IMR-90 (cell line): ENCODE results near the gene TRAF7. TPM values are rescaled to one million over a fixed set of nuclear protein-coding genes. Genes with fewer than 3 reads are reported as not detected.
A peak's percentile ranks its signal among the peaks of the same experiment; 100 is the strongest.
"Not testable (repeated sequence)": the region's sequence is repeated elsewhere in the genome, so short reads cannot be mapped to it uniquely, and the experiment has no call there.

Source experiments
- ATAC-seq: fragments of 200-7000 bp; cut with Tn5 transposase; 2 replicates; pipeline ENCODE4 v1.9.1; 2020; ENCODE audit warnings: low read depth, mild to moderate bottlenecking, moderate library complexity
- BruUV-seq: library from RNA; stranded (reverse); fragments of 400-500 nt; replicated peaks from 2 replicates; lab custom pipeline; 2021; lab: Mats Ljungman, UMichigan
- CTCF ChIA-PET: fragments of 300-600 bp; formaldehyde crosslinking; extraction: SDS; loops from one replicate; lab custom pipeline; 2021; ENCODE audit warnings: antibody characterized with exemption; lab: Yijun Ruan, JAX
- POLR2A ChIA-PET: fragments of 300-600 bp; sonication (Branson Sonifier 250); formaldehyde crosslinking; loops from one replicate; lab custom pipeline; 2022; ENCODE audit warnings: antibody characterized with exemption; ENCODE audit not compliant: unreplicated experiment; lab: Charles Lee
- DNase-seq: peaks from one replicate; pipeline ENCODE4 v3.0.0; 2013
- H2AFZ ChIP-seq: replicated peaks from 2 replicates; pipeline ENCODE3; 2013; ENCODE audit warnings: low read length, mild to moderate bottlenecking; ENCODE audit not compliant: poor library complexity
- H2AK5ac ChIP-seq: 2 replicates; pipeline ENCODE4 v1.6.1; 2013; ENCODE audit warnings: low read depth, low read length, inconsistent platforms
- H2AK9ac ChIP-seq: replicated peaks from 2 replicates; pipeline ENCODE3; 2013; ENCODE audit warnings: mild to moderate bottlenecking, low read depth, low read length, moderate library complexity; ENCODE audit not compliant: poor library complexity
- H2BK120ac ChIP-seq: 2 replicates; pipeline ENCODE4 v1.6.1; 2013; ENCODE audit warnings: low read depth, low read length, inconsistent platforms
- H2BK15ac ChIP-seq: 3 replicates; pipeline ENCODE4 v1.6.1; 2013; ENCODE audit warnings: low read depth, low read length, inconsistent platforms
- H2BK20ac ChIP-seq: 2 replicates; pipeline ENCODE4 v1.6.1; 2013; ENCODE audit warnings: low read depth, mild to moderate bottlenecking, inconsistent platforms, low read length, moderate library complexity
- H2BK5ac ChIP-seq: 2 replicates; pipeline ENCODE4 v1.6.1; 2013; ENCODE audit warnings: mild to moderate bottlenecking, low read depth, low read length, inconsistent platforms; ENCODE audit not compliant: poor library complexity, severe bottlenecking
- H3K14ac ChIP-seq: replicated peaks from 2 replicates; pipeline ENCODE4 v1.6.1; 2013; ENCODE audit warnings: low read depth, low read length, inconsistent platforms
- H3K18ac ChIP-seq: 2 replicates; pipeline ENCODE4 v1.6.1; 2013; ENCODE audit warnings: low read depth, low read length, control low read depth
- H3K23ac ChIP-seq: 2 replicates; pipeline ENCODE4 v1.6.1; 2013; ENCODE audit warnings: low read depth, low read length, inconsistent platforms
- H3K27ac ChIP-seq: 2 replicates; pipeline ENCODE4 v1.5.1; 2013; ENCODE audit warnings: mild to moderate bottlenecking, control low read depth, low read length; ENCODE audit not compliant: insufficient read depth
- H3K27me3 ChIP-seq: 2 replicates; pipeline ENCODE4 v1.6.1; 2013; ENCODE audit warnings: low read length; ENCODE audit not compliant: control insufficient read depth, insufficient read depth
- H3K36me3 ChIP-seq: 2 replicates; pipeline ENCODE4 v1.6.1; 2013; ENCODE audit warnings: low read length, mixed read lengths; ENCODE audit not compliant: control insufficient read depth, insufficient read depth
- H3K4ac ChIP-seq: 2 replicates; pipeline ENCODE4 v1.6.1; 2013; ENCODE audit warnings: low read depth, low read length, inconsistent platforms
- H3K4me1 ChIP-seq: 2 replicates; pipeline ENCODE4 v1.6.1; 2013; ENCODE audit warnings: low read length, mixed read lengths; ENCODE audit not compliant: control insufficient read depth, insufficient read depth
- H3K4me2 ChIP-seq: 2 replicates; pipeline ENCODE4 v1.6.1; 2013; ENCODE audit warnings: low read depth, mild to moderate bottlenecking, control low read depth, low read length, moderate library complexity
- H3K4me3 ChIP-seq: 2 replicates; pipeline ENCODE4 v1.5.1; 2013; ENCODE audit warnings: low read depth, mild to moderate bottlenecking, control low read depth, low read length, moderate library complexity; ENCODE audit not compliant: insufficient read depth
- H3K56ac ChIP-seq: 2 replicates; pipeline ENCODE4 v1.6.1; 2013; ENCODE audit warnings: low read length, inconsistent platforms; ENCODE audit not compliant: insufficient read depth; ENCODE audit errors: extremely low read depth
- H3K79me1 ChIP-seq, 2 experiments: 2 replicates each; pipeline ENCODE4 v1.6.1; 2013; ENCODE audit warnings: low read length in 2 of 2, inconsistent platforms in 1 of 2, low read depth in 1 of 2
- H3K9ac ChIP-seq: 2 replicates; pipeline ENCODE4 v1.6.1; 2013; ENCODE audit warnings: low read depth, low read length, control low read depth
- H3K9me1 ChIP-seq: 2 replicates; pipeline ENCODE4 v1.6.1; 2013; ENCODE audit warnings: low read length, inconsistent platforms; ENCODE audit not compliant: insufficient read depth
- H3K9me3 ChIP-seq: 2 replicates; pipeline ENCODE4 v1.6.1; 2013; ENCODE audit warnings: low read length; ENCODE audit not compliant: control insufficient read depth, insufficient read depth
- H4K20me1 ChIP-seq: 2 replicates; pipeline ENCODE4 v1.6.1; 2013; ENCODE audit warnings: low read length, inconsistent platforms; ENCODE audit not compliant: insufficient read depth
- H4K5ac ChIP-seq: 2 replicates; pipeline ENCODE4 v1.6.1; 2013; ENCODE audit warnings: mild to moderate bottlenecking, low read depth, low read length, control low read depth
- H4K8ac ChIP-seq, 2 experiments: 2 replicates each; pipeline ENCODE4 v1.6.1; 2013; ENCODE audit warnings: low read depth in 2 of 2, low read length in 2 of 2, control low read depth in 1 of 2, inconsistent platforms in 1 of 2
- H4K91ac ChIP-seq: 2 replicates; pipeline ENCODE4 v1.6.1; 2013; ENCODE audit warnings: low read depth, low read length, inconsistent platforms; ENCODE audit not compliant: insufficient read depth
- MXI1 ChIP-seq: IDR thresholded peaks from 2 replicates; pipeline ENCODE4 v1.6.1; 2012; ENCODE audit warnings: low read depth, mild to moderate bottlenecking, low read length, moderate library complexity, borderline replicate concordance
- WGBS, 2 experiments: methylation state at CpG; one replicate each; pipeline versions ENCODE4 v1.1.5 to v1.1.7; 2013; ENCODE audit warnings: missing lambda C conversion rate in 2 of 2; ENCODE audit not compliant: insufficient read length in 1 of 2; ENCODE audit errors: extremely low coverage in 2 of 2; 5-methylcytosine and 5-hydroxymethylcytosine counted together
- dilution Hi-C: fragments of 300-500 bp; cut with HindIII; formaldehyde crosslinking; loops from one replicate; pipeline ENCODE4 v1.14.3; 2018; ENCODE audit warnings: low sequenced_read_pairs; ENCODE audit not compliant: unreplicated experiment
- in situ Hi-C: fragments of 300-500 bp; cut with MboI; formaldehyde crosslinking; loops from 3 replicates; pipeline ENCODE4 v1.14.3; 2019; ENCODE audit warnings: low sequenced_read_pairs, inconsistent platforms, mixed read lengths
- intact Hi-C: fragments of 100-400 bp; cut with micrococcal nuclease; formaldehyde crosslinking; loops from 2 replicates; pipeline ENCODE4 v1.10.0; 2022
- polyA plus RNA-seq, 3 experiments: library from polyadenylated mRNA; depleted of rRNA; stranded (reverse); fragments of >200 nt; gene quantifications; 2 replicates each; pipeline ENCODE4 v1.2.3, GENCODE V29; 2012; ENCODE audit warnings: low replicate concordance in 1 of 3
- total RNA-seq: library from RNA; depleted of rRNA; stranded (reverse); fragments of >200 nt; gene quantifications from 2 replicates; pipeline ENCODE4 v1.2.3, GENCODE V29; 2012

TRAF7 gene
- total and polyA plus RNA-seq, 2 of the 4 experiments (the other 2 are of a cell fraction): 29.6 to 52.6 TPM

- H3K9me3 ChIP-seq, dilution Hi-C loops, BruUV-seq, H2BK20ac ChIP-seq, intact Hi-C loops, H3K4me2 ChIP-seq, H3K27me3 ChIP-seq, H2AFZ ChIP-seq, H3K4me3 ChIP-seq, H2BK15ac ChIP-seq, H2AK9ac ChIP-seq, H3K9me1 ChIP-seq, in situ Hi-C loops, CTCF ChIA-PET, H3K36me3 ChIP-seq: not testable (repeated sequence)
- peaks cover 34% of the 10 kb centered on the region for H3K4me1 ChIP-seq
- peak overlapping the region; percentile 56; the same call in 1 of the 2 replicates for H3K23ac ChIP-seq
- H3K14ac ChIP-seq: peak overlapping the region; percentile 19; the same call in 1 of the 2 replicates
- DNase-seq: peak; percentile 28
- peak overlapping the region; percentile 93 for H2AK5ac ChIP-seq
- POLR2A ChIA-PET: interaction anchor here (0.7 kb wide), 1 partner anchor 29 kb away, joined by 5 read pairs; the partner anchor contains the start of gene TRAF7
- H4K20me1 ChIP-seq: peaks cover 39% of the 10 kb centered on the region
- H2BK120ac ChIP-seq: peak overlapping the region; percentile 47
- peak overlapping the region; percentile 64 for H3K4ac ChIP-seq
- peak overlapping the region; percentile 42; the same call in 1 of the 2 replicates for H4K5ac ChIP-seq
- WGBS, 2 experiments: 27% methylated on average over 7 of the region's 21 CpGs; no CpG with 5 or more reads in 1 of the 2 experiments
- peaks cover 7 to 26% of the 10 kb centered on the region in 2 experiments; a peak in 3 of 4 replicates for H3K79me1 ChIP-seq
- peak overlapping the region; percentile 35 to 83; a peak in 2 of 4 replicates for H4K8ac ChIP-seq
- TF ChIP-seq MXI1: 0 out of 2 replicates have a peak, but pooled peaks have one; percentile 21
- peak; percentile 18 for ATAC-seq
- H3K27ac ChIP-seq: peak overlapping the region; percentile 90
- peak overlapping the region; percentile 91 for H2BK5ac ChIP-seq
- H4K91ac ChIP-seq: peak overlapping the region; percentile 70; the same call in 1 of the 2 replicates
- peak overlapping the region; percentile 68 for H3K9ac ChIP-seq
- 0 out of 2 replicates have a peak overlapping the region, but pooled peaks have one; percentile 32 for H3K56ac ChIP-seq
- peak overlapping the region; percentile 22; the same call in 1 of the 2 replicates for H3K18ac ChIP-seq
These were observed 29.3 kb upstream of the TRAF7 start for GRCh38 chr16:2126161-2126743.

- H3K4me2 ChIP-seq: peak overlapping the region; percentile 5; the same call in 1 of the 2 replicates
- H2BK15ac ChIP-seq: peak overlapping the region; percentile 4; the same call in 1 of the 3 replicates
- H3K27me3 ChIP-seq, H3K36me3 ChIP-seq, H2BK20ac ChIP-seq, CTCF ChIA-PET, H3K14ac ChIP-seq, H3K4me3 ChIP-seq, H2AFZ ChIP-seq, dilution Hi-C loops, ATAC-seq, intact Hi-C loops, DNase-seq, in situ Hi-C loops, H3K56ac ChIP-seq, H2BK120ac ChIP-seq, H2AK9ac ChIP-seq, BruUV-seq, H3K9me3 ChIP-seq, H3K9me1 ChIP-seq: not testable (repeated sequence)
- POLR2A ChIA-PET: interaction anchor here (0.7 kb wide), 1 partner anchor 29 kb away, joined by 5 read pairs; the partner anchor contains the start of gene TRAF7
- peak overlapping the region; percentile 54 for H3K9ac ChIP-seq
- peaks cover 33% of the 10 kb centered on the region for H4K20me1 ChIP-seq
- peak overlapping the region; percentile 73; the same call in 1 of the 2 replicates for H4K5ac ChIP-seq
- H3K27ac ChIP-seq: peak overlapping the region; percentile 86
- peaks cover 7 to 25% of the 10 kb centered on the region in 2 experiments; a peak in 3 of 4 replicates for H3K79me1 ChIP-seq
- peaks cover 33% of the 10 kb centered on the region for H3K4me1 ChIP-seq
- H4K91ac ChIP-seq: peak overlapping the region; percentile 9
- H4K8ac ChIP-seq: peak overlapping the region in 1 of 2 experiments; percentile 83; a peak in 2 of 4 replicates
- 74% methylated on average over 10 of the region's 31 CpGs; no CpG with 5 or more reads in 1 of the 2 experiments for WGBS, 2 experiments
- H2AK5ac ChIP-seq: peak overlapping the region; percentile 93
- peak overlapping the region; percentile 61; the same call in 1 of the 2 replicates for H3K18ac ChIP-seq
- peak overlapping the region; percentile 33; the same call in 1 of the 2 replicates for H3K23ac ChIP-seq
- peak overlapping the region; percentile 85 for H3K4ac ChIP-seq
- peak overlapping the region; percentile 91 for H2BK5ac ChIP-seq
These were observed 28.5 kb upstream of the TRAF7 start for GRCh38 chr16:2126928-2127556.
